H9 (cell line): ENCODE data around the gene CACHD1. TPM values are rescaled to one million over a fixed set of nuclear protein-coding genes. Genes with fewer than 3 reads are reported as not detected.

Source experiments
- DNase-seq: peaks from one replicate; pipeline ENCODE4 v3.0.0-alpha.2; 2017
- H2AFZ ChIP-seq: one replicate; pipeline ENCODE4 v1.6.1; 2013; ENCODE audit warnings: mild to moderate bottlenecking, low read length, control low read depth, moderate library complexity
- H2AK5ac ChIP-seq: 2 replicates; pipeline ENCODE4 v1.6.1; 2013; ENCODE audit warnings: low read length, control low read depth, mixed read lengths; ENCODE audit not compliant: insufficient read length
- H2BK120ac ChIP-seq: one replicate; pipeline ENCODE4 v1.6.1; 2013; ENCODE audit warnings: low read depth, mild to moderate bottlenecking, low read length, control low read depth, inconsistent platforms; ENCODE audit not compliant: poor library complexity, severe bottlenecking
- H2BK12ac ChIP-seq: 2 replicates; pipeline ENCODE4 v1.6.1; 2013; ENCODE audit warnings: low read length, control low read depth, mixed read lengths, low read depth; ENCODE audit not compliant: insufficient read length
- H2BK15ac ChIP-seq: 2 replicates; pipeline ENCODE4 v1.6.1; 2013; ENCODE audit warnings: low read depth, low read length, control low read depth
- H2BK20ac ChIP-seq: one replicate; pipeline ENCODE4 v1.6.1; 2013; ENCODE audit warnings: low read depth, mild to moderate bottlenecking, low read length, control low read depth, inconsistent platforms; ENCODE audit not compliant: poor library complexity, severe bottlenecking
- H2BK5ac ChIP-seq: 2 replicates; pipeline ENCODE4 v1.6.1; 2013; ENCODE audit warnings: low read length, control low read depth, mixed read lengths; ENCODE audit not compliant: insufficient read length
- H3K14ac ChIP-seq: 2 replicates; pipeline ENCODE4 v1.6.1; 2013; ENCODE audit warnings: low read length, control low read depth; ENCODE audit not compliant: insufficient read depth
- H3K18ac ChIP-seq: 2 replicates; pipeline ENCODE4 v1.6.1; 2013; ENCODE audit warnings: low read depth, mild to moderate bottlenecking, mixed read lengths, low read length, control low read depth; ENCODE audit not compliant: insufficient read length
- H3K23ac ChIP-seq: 2 replicates; pipeline ENCODE4 v1.6.1; 2013; ENCODE audit warnings: low read length, control low read depth, mixed read lengths, low read depth; ENCODE audit not compliant: insufficient read length
- H3K23me2 ChIP-seq: 2 replicates; pipeline ENCODE4 v1.6.1; 2013; ENCODE audit warnings: low read depth, mild to moderate bottlenecking, mixed read lengths, low read length, control low read depth; ENCODE audit not compliant: insufficient read length, poor library complexity, severe bottlenecking
- H3K27ac ChIP-seq: 2 replicates; pipeline ENCODE4 v1.5.1; 2013; ENCODE audit warnings: low read length, control low read depth, mixed read lengths, low read depth; ENCODE audit not compliant: insufficient read length
- H3K27me3 ChIP-seq: 2 replicates; pipeline ENCODE4 v1.6.1; 2013; ENCODE audit warnings: low read length, control low read depth, inconsistent platforms; ENCODE audit not compliant: insufficient read depth
- H3K4ac ChIP-seq: 2 replicates; pipeline ENCODE4 v1.6.1; 2013; ENCODE audit warnings: low read depth, mild to moderate bottlenecking, control low read depth, inconsistent platforms, low read length, moderate library complexity
- H3K4me1 ChIP-seq: 2 replicates; pipeline ENCODE4 v1.6.1; 2013; ENCODE audit warnings: low read length, control low read depth, inconsistent platforms; ENCODE audit not compliant: insufficient read depth
- H3K4me2 ChIP-seq: 2 replicates; pipeline ENCODE4 v1.6.1; 2013; ENCODE audit warnings: low read length, control low read depth, mixed read lengths; ENCODE audit not compliant: insufficient read length, insufficient read depth
- H3K56ac ChIP-seq: 2 replicates; pipeline ENCODE4 v1.6.1; 2013; ENCODE audit warnings: low read depth, mild to moderate bottlenecking, mixed read lengths, low read length, control low read depth; ENCODE audit not compliant: insufficient read length
- H3K79me1 ChIP-seq: 2 replicates; pipeline ENCODE4 v1.6.1; 2013; ENCODE audit warnings: low read depth, mild to moderate bottlenecking, moderate library complexity, low read length, control low read depth, inconsistent platforms; ENCODE audit not compliant: insufficient read depth, poor library complexity, severe bottlenecking
- H3K79me2 ChIP-seq: 2 replicates; pipeline ENCODE4 v1.6.1; 2013; ENCODE audit warnings: low read length, control low read depth, inconsistent platforms; ENCODE audit not compliant: insufficient read depth
- H3K9ac ChIP-seq: 2 replicates; pipeline ENCODE4 v1.6.1; 2013; ENCODE audit warnings: low read length, control low read depth, mixed read lengths; ENCODE audit not compliant: insufficient read length; ENCODE audit errors: extremely low read depth
- H3K9me3 ChIP-seq: one replicate; pipeline ENCODE4 v1.6.1; 2013; ENCODE audit warnings: low read depth, low read length, inconsistent platforms; ENCODE audit not compliant: control insufficient read depth
- H3T11ph ChIP-seq: one replicate; pipeline ENCODE4 v1.6.1; 2013; ENCODE audit warnings: mild to moderate bottlenecking, low read length, control low read depth, inconsistent platforms
- H4K20me1 ChIP-seq: one replicate; pipeline ENCODE4 v1.6.1; 2013; ENCODE audit not compliant: control insufficient read depth, insufficient read length, insufficient read depth
- H4K5ac ChIP-seq: 2 replicates; pipeline ENCODE4 v1.6.1; 2013; ENCODE audit warnings: low read depth, mild to moderate bottlenecking, mixed read lengths, low read length, control low read depth; ENCODE audit not compliant: insufficient read length
- H4K8ac ChIP-seq: replicated peaks from 2 replicates; pipeline ENCODE4 v1.6.1; 2013; ENCODE audit warnings: low read length, control low read depth, mixed read lengths, low read depth; ENCODE audit not compliant: insufficient read length
- H4K91ac ChIP-seq: 2 replicates; pipeline ENCODE4 v1.6.1; 2013; ENCODE audit warnings: low read depth, mild to moderate bottlenecking, moderate library complexity, mixed read lengths, low read length, control low read depth; ENCODE audit not compliant: insufficient read length
- H3K27ac Mint-ChIP-seq, 3 experiments: 2 replicates in 2 of 3; 3 replicates in 1 of 3; pipeline ENCODE4 v1.8.0; 2020 to 2021; ENCODE audit warnings: mixed read lengths in 3 of 3, mild to moderate bottlenecking in 1 of 3, moderate library complexity in 1 of 3
- H3K27me3 Mint-ChIP-seq: 2 replicates; pipeline ENCODE4 v1.8.0; 2021; ENCODE audit warnings: low read depth, mild to moderate bottlenecking, moderate library complexity, mixed read lengths
- H3K36me3 Mint-ChIP-seq, 3 experiments: 2 replicates in 2 of 3; 3 replicates in 1 of 3; pipeline ENCODE4 v1.8.0; 2020 to 2021; ENCODE audit warnings: low read depth in 3 of 3, mixed read lengths in 3 of 3; ENCODE audit not compliant: insufficient read depth in 1 of 3
- H3K4me1 Mint-ChIP-seq, 2 experiments: 2 replicates each; pipeline ENCODE4 v1.8.0; 2020; ENCODE audit warnings: mixed read lengths in 2 of 2
- H3K4me3 Mint-ChIP-seq, 2 experiments: 2 replicates in 1 of 2; 3 replicates in 1 of 2; pipeline ENCODE4 v1.8.0; 2020 to 2021; ENCODE audit warnings: mild to moderate bottlenecking in 2 of 2, mixed read lengths in 2 of 2, moderate library complexity in 1 of 2
- H3K9me3 Mint-ChIP-seq, 2 experiments: 2 replicates in 1 of 2; 3 replicates in 1 of 2; pipeline ENCODE4 v1.8.0; 2020; ENCODE audit warnings: mild to moderate bottlenecking in 2 of 2, mixed read lengths in 2 of 2, moderate library complexity in 1 of 2
- WGBS: extraction: QIAGEN DNeasy Blood & Tissue Kit; methylation state at CpG from one replicate; pipeline ENCODE4 v1.1.7; 2013; ENCODE audit warnings: missing lambda C conversion rate, low lambda C conversion rate, mixed read lengths; ENCODE audit not compliant: insufficient read length; ENCODE audit errors: extremely low coverage; 5-methylcytosine and 5-hydroxymethylcytosine counted together
- total RNA-seq: library from RNA; stranded (reverse); gene quantifications from 2 replicates; pipeline ENCODE4 v1.2.1, GENCODE V29; 2021
- TF ChIP-seq, protein P1 (sequence below): fragments of 200-600 bp; sonication (generic); conservative IDR thresholded peaks from 3 replicates; pipeline ENCODE4 v1.8.0; 2021; ENCODE audit warnings: antibody characterized with exemption, mild to moderate bottlenecking

The CACHD1 gene
- total RNA-seq, 1 experiment from 2014 or later, result 94.2 TPM

DNA sequence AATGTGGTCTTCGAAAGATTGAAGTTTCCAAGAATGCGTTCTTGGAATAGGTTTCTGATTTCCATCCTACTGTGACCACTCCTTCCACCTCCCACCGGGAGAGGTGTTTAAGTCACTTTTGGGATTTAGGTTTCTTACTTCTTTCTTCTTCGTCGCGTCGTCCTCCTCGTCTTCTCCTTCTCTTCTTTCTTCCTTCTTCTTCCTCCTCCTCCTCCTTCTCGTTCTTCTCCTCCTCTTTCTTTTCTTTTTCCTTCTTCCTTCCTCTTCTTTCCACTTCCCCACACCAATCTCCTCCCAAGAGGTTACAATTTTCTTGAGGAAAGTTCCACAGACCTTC, 2.1 kb downstream of the CACHD1 start:
- Histone ChIP-seq H2BK5ac (no peak overlapping the region), H3K4ac (no peak overlapping the region), H3K14ac (no peak overlapping the region), H3K9me3 (no peaks in the 10 kb centered on the region), H2AFZ (no peak overlapping the region), H3K56ac (peak overlapping the region; percentile 32), H2AK5ac (no peak overlapping the region), H3K79me1 (peaks cover 2% of the 10 kb centered on the region), H3K79me2 (peaks cover 25% of the 10 kb centered on the region), H3T11ph (no peak overlapping the region), H4K5ac (no peak overlapping the region), H4K8ac (no peak overlapping the region), H3K23ac (no peak overlapping the region), H3K9ac (peak overlapping the region; percentile 34), H2BK120ac (no peak overlapping the region), H3K4me2 (peak overlapping the region; percentile 88), H3K18ac (no peak overlapping the region), H2BK20ac (no peak overlapping the region), H3K27me3 (peaks cover 5% of the 10 kb centered on the region; the same call in 1 of the 2 replicates), H2BK15ac (no peak overlapping the region), H4K91ac (no peak overlapping the region), H3K23me2 (peaks cover 25% of the 10 kb centered on the region), H4K20me1 (no peaks in the 10 kb centered on the region), H3K27ac (no peak overlapping the region), H3K4me1 (peaks cover 19% of the 10 kb centered on the region), H2BK12ac (no peak overlapping the region)
- WGBS, result no CpG with 5 or more reads among the region's 9 CpGs
- Mint-ChIP-seq H3K36me3 (peaks cover 4 to 21% (median 17%) of the 10 kb centered on the region in 3 experiments), H3K9me3 (peaks cover 3 to 5% of the 10 kb centered on the region in 2 experiments; a peak in 3 of 5 replicates), H3K27ac (peak overlapping the region; percentile 87 to 96 (median 95)), H3K4me3 (peak overlapping the region; percentile 97 to 99), H3K4me1 (peaks cover 48 to 50% of the 10 kb centered on the region in 2 experiments), H3K27me3 (peaks cover 25% of the 10 kb centered on the region)
- TF ChIP-seq, protein P1, sequence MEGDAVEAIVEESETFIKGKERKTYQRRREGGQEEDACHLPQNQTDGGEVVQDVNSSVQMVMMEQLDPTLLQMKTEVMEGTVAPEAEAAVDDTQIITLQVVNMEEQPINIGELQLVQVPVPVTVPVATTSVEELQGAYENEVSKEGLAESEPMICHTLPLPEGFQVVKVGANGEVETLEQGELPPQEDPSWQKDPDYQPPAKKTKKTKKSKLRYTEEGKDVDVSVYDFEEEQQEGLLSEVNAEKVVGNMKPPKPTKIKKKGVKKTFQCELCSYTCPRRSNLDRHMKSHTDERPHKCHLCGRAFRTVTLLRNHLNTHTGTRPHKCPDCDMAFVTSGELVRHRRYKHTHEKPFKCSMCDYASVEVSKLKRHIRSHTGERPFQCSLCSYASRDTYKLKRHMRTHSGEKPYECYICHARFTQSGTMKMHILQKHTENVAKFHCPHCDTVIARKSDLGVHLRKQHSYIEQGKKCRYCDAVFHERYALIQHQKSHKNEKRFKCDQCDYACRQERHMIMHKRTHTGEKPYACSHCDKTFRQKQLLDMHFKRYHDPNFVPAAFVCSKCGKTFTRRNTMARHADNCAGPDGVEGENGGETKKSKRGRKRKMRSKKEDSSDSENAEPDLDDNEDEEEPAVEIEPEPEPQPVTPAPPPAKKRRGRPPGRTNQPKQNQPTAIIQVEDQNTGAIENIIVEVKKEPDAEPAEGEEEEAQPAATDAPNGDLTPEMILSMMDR, result no peak
- no peak for DNase-seq
